ENCODE data around the gene CMTM6.
A peak's percentile ranks its signal among the peaks of the same experiment; 100 is the strongest.
"Not testable (repeated sequence)": the region's sequence is repeated elsewhere in the genome, so short reads cannot be mapped to it uniquely, and the experiment has no call there.

Gene CMTM6, protein sequence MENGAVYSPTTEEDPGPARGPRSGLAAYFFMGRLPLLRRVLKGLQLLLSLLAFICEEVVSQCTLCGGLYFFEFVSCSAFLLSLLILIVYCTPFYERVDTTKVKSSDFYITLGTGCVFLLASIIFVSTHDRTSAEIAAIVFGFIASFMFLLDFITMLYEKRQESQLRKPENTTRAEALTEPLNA

DNA sequence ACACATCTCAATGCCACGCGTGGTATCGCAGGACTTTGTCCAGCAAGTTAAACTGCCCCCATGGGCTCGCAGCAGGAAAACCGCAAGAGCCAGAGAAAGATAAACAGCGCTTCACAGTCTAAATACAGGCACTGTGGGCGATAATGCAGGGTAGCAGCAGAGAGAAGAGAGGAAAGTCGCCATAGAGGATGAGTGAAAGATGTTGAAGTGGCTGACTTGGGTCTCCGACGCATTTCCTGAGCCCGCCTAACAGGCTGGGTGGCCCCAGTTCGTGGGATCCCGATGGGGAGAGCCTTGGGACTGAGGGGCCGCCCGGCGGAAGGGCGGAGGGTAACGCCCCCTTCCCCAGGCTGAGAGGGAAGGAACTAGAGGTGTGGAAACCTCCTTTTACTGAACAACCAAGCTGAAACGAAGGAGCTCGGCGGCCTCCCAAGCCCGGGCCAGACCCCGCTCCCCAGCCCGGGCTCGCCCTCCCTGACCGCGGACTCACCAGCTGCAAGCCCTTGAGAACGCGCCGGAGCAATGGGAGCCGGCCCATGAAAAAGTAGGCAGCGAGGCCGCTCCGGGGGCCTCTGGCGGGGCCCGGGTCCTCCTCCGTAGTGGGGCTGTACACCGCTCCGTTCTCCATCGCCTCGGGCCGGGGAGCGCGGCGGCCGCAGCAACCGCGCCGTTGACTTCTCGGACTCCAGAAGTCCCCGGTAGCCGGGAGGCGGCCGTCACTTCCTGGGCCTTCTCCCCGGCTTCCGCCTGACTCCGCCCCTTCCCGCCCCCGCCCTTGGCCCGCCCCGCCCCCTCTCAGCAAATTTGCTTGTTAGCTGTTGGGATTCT lies at the start of gene CMTM6:
CMTM6 (minus strand) TSS at position 735 of the 828 bp plus-strand sequence; CDS start at position 628, 107 bp downstream.
- DNase-seq (ENCODE audit: low read depth in 2 of 2), result peak; percentile 37 to 60

DNA sequence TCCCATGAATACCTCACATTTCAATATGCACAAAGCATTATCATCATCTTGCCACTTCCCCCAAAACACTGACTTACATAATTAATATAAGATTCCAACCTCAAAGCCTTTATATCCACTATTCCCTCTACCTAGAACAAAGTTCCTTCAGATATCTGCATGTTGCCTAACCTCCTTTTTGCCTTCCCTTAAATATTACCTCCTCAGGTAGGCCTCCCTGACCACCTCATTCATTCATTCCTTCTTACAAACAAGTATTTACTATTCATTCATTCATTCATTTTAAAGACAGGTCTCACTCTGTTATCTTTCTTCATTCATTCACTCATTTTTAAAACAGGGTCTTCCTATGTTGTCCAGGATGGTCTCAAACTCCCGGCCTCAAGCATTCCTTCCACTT lies 49.4 kb upstream of the CMTM6 start:
- DNase-seq (ENCODE audit: low read depth in 2 of 2), result no peak

DNA sequence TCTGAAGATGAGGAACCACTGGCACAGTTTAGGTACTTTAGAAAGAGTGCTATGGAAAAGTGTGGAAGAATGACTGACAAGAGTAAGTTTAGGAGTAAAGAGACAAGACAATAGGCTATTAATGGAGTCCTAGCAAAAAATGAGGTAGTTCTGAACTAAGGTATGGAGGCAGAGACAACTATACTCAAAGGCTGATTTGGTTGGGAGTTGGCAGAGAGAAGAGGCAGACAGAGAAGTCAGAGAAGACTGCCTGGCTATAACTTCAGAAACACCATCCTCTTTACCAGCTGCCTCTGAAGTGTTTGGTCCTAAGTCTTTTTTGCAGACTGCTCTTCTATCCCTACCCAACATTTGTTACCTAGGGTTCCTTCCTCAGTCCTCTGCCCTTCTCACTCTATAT lies 48.8 kb upstream of the CMTM6 start:
- DNase-seq (ENCODE audit: low read depth in 2 of 2), result no peak

DNA sequence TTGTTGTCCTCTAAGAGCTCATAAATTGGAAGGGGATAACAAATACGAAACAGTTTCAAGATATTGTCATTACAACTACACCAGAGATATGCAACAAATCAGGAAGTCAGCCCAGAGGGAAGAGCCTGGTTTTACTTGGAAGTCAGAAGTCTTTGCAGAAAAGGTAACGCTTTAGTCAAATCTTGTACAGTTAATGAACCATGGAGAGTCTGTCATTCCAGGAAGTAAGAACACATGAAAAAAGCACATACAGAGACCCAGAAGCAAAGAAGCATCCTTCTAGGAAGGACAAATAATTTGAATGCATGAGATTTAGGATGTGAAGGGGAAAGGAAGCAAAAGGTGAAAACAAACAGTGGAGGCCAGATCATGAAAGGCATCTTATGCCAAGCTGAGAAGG lies 48.4 kb upstream of the CMTM6 start:
- no peak for DNase-seq (ENCODE audit: low read depth in 2 of 2)

DNA sequence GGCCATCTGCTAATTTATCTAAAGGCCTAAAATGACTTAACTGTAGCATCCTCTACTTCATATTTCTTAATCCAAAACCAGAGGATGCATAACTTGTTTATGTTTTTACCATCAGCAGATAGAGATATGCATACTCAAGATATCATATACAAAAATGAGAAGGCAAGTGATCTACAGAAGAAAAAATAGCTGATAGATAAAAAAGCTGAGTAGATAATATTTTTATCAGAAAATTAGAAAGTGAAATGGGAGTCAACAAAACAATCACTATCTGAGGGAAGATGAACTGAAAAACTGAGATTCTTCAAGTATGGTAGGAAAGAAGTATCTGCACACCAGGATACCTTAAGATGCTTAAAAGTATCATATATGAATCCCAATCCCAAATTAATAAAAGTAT lies 42.7 kb upstream of the CMTM6 start:
- no peak for DNase-seq (ENCODE audit: low read depth in 2 of 2)

DNA sequence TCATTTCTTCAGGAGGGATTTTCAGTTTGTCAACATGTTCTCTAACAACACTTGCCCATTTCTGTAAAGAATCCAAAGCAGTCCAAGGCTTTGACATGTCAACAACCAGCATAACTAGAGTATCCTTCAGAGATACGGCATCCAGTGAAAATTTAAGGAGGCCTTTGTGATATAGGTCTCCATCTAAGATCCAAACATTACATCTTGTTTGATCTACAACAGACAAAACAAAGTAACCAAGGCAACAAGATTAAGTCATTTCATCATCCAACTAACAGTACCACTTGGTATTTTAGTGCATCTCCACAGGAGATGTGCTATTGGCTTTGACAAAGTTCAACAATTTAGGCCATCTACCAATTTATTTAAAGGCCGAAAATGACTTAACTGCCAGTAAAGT lies 42.2 kb upstream of the CMTM6 start:
- no peak for DNase-seq (ENCODE audit: low read depth in 2 of 2)

DNA sequence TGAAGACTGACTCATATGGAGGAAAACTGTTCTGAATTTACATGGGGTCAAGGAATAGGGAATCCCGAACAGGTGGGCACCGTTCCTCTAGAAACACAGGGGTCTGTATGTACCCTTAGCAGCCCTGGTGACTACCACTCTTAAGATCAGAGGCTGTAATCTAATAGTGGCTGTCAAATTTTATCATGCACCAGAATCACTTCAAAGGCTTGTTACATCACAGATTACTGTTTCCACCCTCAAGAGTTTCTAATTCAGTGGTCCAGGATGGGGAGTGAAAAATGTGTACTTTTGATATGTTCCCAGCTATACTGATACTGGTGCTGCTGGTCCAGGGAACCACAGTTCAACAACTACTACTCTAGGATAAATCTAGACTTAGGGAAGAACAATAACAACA lies 40.2 kb upstream of the CMTM6 start:
- no peak for DNase-seq (ENCODE audit: low read depth in 2 of 2)

DNA sequence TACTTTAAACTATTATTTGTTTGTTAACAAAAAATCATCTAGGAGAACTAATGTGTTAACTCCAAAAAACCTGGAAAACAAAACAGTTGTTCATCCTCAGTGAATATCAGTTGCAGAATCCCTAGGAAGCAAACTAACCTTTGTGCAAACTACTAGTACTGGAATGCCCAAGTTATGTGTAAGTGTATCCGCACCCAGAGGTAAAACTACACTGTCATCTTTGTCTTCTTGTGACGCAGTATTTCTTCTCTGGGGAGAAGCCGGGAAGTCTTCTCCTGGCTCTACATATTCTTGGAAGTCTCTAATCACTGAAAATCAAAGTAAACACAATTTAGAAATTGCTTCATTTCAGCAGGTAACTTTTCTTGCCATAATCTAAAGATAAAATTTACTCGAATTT lies 38.2 kb upstream of the CMTM6 start:
- DNase-seq (ENCODE audit: low read depth in 2 of 2), result no peak

DNA sequence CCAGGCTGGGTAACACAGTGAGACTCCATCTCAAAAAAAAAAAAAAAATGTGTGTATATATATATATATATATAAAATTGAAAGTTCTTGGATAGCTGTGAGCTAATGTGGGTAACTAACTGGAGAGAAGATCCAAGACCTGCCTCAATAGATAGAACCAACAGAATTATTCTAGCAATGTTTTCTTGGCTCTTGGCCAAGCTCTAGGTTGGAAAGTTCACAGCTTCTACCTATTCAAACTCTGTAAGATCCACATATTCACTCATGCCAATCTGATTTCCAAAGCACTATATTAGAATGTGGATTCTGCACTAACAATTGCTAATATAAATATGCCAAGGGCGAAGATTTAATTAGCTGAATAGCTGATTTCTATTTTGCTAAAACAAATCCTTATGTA lies 29.8 kb upstream of the CMTM6 start:
- no peak for DNase-seq (ENCODE audit: low read depth in 2 of 2)

DNA sequence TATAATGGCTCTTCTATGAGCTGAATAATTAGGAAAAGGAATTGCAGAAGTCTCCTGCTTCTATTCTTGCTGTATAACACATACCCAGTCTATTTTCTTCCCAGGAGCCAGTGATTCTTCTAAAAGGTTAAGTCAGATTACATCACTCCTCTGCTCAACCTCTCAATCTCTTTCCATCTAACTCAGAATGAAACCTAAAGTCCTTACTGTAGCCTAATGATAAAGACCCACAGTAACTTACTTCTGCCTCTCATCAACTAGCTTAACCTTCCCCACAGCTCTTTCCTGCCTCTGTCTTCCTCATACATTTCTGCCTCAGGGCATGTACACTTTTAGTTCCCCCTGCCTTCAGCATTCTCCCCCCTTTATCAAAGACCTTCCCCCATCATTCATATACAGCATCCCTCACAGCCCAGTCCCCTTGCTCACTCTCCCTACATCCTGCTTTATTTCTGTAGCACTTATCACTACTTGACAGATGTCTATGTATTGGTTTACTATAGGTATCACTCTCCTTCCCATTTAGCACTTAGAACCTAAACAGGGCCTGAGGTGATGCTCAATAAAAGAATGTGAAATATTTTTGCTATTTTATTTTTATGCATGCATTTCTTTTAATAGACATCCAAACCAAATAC lies 28.5 kb upstream of the CMTM6 start:
- no peak for DNase-seq (ENCODE audit: low read depth in 2 of 2)

DNA sequence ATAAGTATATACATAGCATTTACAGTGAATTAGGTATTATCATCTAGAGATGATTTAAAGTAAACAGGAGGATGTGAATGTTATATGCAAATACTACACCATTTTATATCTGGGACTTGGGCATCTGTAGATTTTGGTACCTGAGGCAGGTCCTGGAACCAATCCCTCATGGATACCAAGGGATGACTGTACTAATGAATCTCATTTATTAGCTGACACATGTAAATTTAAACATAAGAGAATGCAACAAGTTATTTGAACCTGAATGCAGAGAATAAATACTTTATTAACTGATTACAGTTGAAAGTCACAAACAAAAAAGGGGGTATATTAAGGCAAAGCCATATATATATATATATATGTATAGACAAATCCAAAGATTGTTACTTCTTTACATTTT lies 23.1 kb upstream of the CMTM6 start:
- no peak for DNase-seq (ENCODE audit: low read depth in 2 of 2)

DNA sequence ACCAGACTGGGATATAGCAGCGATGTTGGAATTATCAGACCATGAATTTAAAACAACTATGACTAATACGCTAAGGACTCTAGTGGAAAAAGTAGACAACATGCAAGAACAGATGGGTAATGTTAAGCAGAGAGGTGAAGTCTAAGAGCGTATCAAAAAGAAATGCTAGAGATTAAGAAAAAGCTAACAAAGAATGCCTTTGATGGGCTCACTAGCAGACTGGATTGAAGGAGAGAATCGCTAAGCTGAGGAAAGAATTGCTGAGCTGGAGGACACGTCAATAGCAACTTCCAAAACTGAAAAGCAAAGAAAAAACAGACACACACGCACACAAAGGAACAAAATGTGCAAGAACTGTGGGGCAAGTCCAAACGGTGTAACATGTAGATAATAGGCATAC lies 20.0 kb upstream of the CMTM6 start:
- DNase-seq (ENCODE audit: low read depth in 2 of 2), result no peak

DNA sequence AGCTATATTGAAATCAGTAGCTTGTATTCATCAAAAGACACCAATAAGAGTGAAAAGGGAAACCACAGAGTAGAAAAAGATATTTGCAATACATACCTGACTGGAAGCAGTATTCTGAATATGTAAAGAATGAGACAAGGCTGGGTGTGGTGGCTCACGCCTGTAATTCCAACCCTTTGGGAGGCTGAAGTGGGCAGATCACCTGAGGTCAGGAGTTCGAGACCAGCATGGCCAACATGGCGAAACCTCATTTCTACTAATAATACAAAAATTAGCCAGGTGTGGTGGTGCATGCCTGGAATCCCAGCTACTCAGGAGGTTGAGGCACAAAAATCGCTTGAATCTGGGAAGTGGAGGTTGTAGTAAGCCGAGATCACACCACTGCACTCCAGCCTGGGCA lies 16.3 kb upstream of the CMTM6 start:
- not testable (repeated sequence) for DNase-seq (ENCODE audit: low read depth in 2 of 2)

DNA sequence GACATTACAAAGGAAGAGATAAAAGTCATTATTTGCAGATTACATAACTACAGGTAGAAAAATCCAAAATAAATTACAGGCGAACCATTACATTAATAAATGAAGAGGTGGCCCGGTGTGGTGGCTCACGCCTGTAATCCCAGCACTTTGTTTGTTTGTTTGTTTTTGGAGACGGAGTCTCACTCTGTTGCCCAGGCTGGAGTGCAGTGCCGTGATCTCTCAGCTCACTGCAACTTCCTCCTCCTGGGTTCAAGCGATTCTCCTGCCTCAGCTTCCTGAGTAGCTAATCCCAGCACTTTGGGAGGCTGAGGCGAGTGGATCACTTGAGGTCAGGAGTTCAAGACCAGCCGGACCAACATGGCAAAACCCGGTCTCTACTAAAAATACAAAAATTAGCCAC lies 14.1 kb upstream of the CMTM6 start:
- DNase-seq (ENCODE audit: low read depth in 2 of 2), result not testable (repeated sequence)

DNA sequence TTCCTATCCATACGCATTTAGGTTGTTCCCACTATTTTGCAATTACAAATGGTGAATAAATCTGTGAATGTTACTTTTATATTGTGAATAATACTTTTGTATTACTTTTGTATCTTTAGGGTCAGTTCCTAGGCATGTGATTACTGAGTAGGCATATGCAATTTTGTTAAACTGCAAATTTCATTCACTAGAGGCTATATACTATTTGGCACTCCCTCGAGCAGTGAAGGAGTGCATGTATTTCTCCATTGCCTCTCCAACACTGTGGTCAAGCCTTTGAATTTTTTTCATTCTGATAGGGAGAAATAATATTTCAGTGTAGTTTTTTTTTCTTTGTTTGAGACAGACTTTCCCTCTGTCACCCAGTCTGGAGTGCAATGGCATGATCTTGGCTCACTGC lies 8.4 kb upstream of the CMTM6 start:
- no peak for DNase-seq (ENCODE audit: low read depth in 2 of 2)

DNA sequence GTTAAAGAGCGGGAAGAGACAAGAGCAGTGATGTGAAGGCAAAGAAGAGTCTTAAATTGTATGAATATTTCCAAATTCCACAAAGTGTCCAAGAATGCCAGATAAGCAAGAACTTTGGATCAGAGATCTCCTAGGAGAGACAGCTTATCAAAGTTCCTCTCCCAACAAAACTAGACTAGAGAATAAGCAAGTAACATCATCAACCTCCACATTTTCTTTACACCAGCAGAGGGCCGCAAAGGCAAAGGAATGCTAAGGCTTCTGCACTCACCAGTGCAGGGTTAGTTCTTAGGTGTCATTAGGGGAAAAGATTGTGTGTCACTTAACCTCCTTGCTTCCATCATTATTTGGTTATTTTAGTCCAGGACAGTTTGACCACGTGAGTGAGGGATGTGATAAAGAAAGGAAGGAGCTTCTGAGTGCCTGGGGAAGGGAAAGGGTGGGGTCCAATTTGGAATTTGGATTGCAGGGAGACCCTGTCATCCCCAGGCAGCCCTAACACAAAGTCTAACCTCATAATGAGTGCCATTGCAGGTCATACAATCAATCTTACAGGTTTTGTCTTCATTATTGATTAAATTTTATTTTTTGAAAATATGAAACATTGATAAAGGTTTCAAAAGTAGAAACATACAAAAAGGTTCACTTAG lies 7.5 kb upstream of the CMTM6 start:
- DNase-seq (ENCODE audit: low read depth in 2 of 2), result peak; percentile 29 to 44

DNA sequence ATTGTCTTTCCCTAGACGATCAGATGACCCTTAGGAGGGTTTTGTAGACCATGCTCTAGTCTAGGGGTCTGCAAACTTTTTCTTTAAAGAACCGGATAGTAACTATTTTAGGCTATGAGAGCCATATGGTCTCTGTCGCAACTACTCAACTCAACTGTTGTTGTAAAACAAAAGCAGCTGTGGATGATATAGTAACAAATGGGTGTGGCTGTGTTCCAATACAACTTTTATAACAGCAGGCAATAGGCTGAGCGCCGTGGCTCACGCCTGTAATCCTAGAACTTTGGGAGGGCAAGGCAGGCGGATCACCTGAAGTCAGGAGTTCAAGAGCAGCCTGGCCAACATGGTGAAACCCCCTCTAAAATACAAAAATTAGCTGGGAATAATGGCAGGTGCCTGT lies 6.1 kb upstream of the CMTM6 start:
- DNase-seq (ENCODE audit: low read depth in 2 of 2), result no peak

DNA sequence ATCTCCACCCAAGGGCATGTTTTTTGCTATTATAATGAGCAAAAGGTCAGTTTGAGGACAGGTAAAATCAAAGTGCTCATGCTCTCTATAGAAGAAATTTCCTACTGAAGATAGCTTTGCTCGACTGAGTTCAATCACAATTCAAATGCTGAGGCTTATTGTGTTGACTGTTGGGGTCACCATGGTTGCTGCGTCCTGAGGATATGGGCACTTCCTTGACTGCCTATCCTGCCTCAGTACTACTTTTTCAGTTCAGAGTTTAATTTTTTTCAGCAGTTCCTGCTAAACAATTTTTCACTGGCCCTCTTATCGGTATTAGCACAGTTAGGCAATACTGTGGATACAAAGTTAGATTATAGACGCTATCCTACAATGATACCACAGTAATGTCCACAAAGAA lies 3.8 kb upstream of the CMTM6 start:
- DNase-seq (ENCODE audit: low read depth in 2 of 2), result no peak

DNA sequence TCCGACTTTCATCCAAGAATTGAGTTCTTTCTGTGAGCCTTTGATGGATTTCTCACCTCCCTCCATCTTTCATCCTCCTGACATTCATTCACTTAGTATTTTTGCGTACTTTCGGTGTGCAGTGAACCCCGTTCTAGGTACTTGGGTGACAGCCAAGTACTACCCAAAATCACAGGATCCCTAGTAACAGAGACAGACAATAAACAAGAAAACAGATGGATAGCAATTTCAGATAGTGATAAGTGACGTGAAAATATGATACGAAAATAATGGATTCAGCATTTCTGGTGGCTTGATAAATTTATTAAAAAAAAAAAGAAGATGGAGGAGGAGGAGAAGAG lies 264 bp upstream of the CMTM6 start:
- no peak for DNase-seq (ENCODE audit: low read depth in 2 of 2)

DNA sequence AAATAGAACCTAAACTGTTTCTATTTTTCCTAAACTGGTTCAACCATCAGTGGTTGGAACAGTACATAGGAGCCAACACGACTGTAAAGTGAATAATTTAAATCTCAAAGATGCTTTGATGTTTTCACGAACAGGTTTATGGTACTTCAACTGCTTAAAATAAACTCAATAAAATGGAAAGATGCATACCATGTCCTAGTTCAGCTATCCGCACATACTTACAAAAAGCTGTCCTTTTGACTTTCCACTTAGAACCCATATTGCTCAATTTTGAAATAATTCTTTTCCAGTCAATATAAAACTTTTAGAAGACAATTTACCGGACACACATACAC lies 902 bp downstream of the CMTM6 start:
- no peak for DNase-seq (ENCODE audit: low read depth in 2 of 2)

DNA sequence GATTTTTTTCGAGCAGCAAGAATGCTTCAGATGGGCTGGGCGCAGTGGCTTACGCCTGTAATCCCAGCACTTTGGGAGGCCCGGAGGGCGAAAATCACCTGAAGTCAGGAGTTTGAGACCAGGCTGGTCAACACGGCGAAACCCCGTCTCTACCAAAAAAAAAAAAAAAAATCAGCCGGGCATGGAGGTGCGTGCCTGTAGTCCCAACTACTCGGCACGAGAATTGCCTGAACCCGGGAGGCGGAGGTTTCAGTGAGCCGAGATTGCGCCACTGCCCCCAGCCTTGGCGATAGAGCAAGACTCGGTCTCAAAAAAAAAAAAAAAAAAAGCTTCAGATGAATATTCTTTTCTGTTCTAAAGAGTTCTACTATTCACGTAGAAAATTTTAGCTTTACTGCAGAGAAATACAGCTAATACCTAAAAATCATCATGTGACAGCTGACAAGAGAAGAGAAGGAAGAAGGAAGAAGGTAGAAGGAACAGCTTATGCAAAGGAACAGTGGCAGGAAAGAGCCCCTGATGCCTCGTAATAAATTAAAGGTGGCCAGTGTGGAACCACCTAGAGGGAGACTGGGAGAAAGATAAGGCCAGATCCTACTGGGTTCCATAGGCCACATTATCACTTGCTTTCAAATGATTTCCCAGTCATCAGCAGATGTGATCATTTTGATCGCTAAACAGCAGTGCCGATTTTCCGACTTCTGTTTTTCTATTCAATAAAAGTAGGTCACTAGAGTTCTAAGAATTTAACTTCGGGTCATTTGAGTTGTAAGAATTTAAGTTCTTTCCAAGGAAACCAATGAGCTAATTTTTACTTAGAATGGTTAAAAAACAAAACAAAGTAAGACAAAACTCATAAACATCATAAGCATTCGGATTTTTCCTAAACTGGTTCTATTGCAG lies 1.5 kb downstream of the CMTM6 start:
- DNase-seq (ENCODE audit: low read depth in 2 of 2), result no peak

DNA sequence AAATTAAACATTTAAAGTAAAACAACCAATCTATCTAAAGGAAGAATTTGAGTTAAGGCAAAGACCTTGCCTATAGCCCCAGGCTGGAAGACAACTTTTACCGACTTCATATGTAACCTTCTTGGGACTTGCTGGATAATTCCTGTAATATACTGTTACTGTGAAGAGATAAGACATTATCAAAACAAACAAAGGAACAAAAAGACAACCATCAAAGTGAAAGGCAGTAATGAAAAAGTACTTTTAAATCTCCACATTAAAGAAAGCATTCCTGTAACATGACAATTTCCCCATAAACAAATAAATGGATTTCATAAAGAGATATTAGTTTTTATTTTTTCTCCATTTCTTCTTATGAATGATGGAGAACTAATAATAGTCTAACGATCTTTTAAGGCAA lies 2.4 kb downstream of the CMTM6 start:
- no peak for DNase-seq (ENCODE audit: low read depth in 2 of 2)

Measured in stimulated activated CD8-positive, alpha-beta memory T cell treated with anti-CD3 and anti-CD28 coated beads, Interleukin-7, amount 100 ng/mL, for 4 hours (primary cell).